SK-MEL-5 (cell line): ENCODE data around the gene OR8K5. TPM values are rescaled to one million over a fixed set of nuclear protein-coding genes. Genes with fewer than 3 reads are reported as not detected.
"Not testable (repeated sequence)": the region's sequence is repeated elsewhere in the genome, so short reads cannot be mapped to it uniquely, and the experiment has no call there.

ENCODE experiments used
- DNase-seq: peaks from one replicate; pipeline ENCODE4 v3.0.0-alpha.2; 2016; ENCODE audit warnings: low read depth, low spot score
- in situ Hi-C: cut with HindIII; loops from 2 replicates; pipeline ENCODE4 v1.10.0; 2016; ENCODE audit warnings: low sequenced_read_pairs, high pct_unique_total_duplicates, low pct_unique_long_range_greater_than_20kb
- polyA plus RNA-seq, 2 experiments: library from polyadenylated mRNA; depleted of rRNA; stranded (reverse); fragments of >200 nt; gene quantifications; 2 replicates each; pipeline ENCODE4 v1.2.3, GENCODE V29; 2015
- total RNA-seq: library from RNA; depleted of rRNA; stranded (reverse); fragments of >200 nt; shearing (Covaris generic); gene quantifications from 2 replicates; pipeline ENCODE4 v1.2.3, GENCODE V29; 2014; rRNA removed

OR8K5 gene
- total RNA-seq, result not detected in 2 replicates
- polyA plus RNA-seq (2015; cell fraction: cytosol; rRNA removed), result not detected in 2 replicates
- not detected in 2 replicates for polyA plus RNA-seq (2015; cell fraction: nucleus; rRNA removed)

DNA sequence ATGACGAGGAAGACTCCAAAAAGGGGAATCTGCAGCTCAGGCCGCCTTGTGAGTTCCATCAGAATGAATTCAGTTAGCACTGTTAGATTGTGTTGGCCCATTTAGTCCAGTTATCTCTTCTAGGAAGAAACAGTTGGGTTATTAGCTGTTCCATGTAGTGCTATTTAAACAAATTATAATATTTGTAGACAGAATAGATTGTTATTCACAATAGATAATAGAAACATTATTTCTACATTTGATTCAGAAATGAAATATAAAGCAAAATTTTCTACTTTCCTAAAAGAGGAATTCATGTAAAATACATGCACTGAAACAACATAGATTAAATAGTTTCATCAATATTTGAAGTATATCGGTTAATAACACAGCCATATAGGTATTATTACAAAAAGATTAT is at the start of gene OR8K5:
TSS of gene OR8K5 (minus strand) at position 101 of the 400 bp plus-strand sequence. CDS start at position 101, 0 bp downstream.
- no peak for DNase-seq
- in situ Hi-C loops, result no loop called here

- DNase-seq, result no peak
- in situ Hi-C loops, result no loop called here
Observed at GRCh38 chr11:56207790-56208189, 47.7 kb upstream of the OR8K5 start.

DNA sequence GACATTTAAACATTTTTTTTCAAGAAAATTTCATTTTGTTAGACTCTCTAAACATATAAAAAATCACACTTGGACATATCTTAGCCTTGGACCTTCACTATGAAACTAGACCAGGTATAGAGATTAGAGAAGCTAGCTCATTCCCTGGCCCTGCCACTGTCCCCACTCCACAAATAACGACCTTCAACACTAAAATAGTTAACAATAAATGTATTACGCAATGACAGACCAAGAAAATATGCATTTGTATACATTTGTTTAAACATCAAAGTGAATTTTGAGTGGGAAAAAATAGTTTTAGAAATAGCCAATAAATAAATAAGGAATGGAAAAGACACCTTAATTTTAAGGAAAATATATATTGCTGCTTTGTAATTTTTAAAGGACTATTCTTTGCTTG is 37.2 kb upstream of the OR8K5 start:
- DNase-seq, result no peak
- in situ Hi-C loops, result no loop called here

DNA sequence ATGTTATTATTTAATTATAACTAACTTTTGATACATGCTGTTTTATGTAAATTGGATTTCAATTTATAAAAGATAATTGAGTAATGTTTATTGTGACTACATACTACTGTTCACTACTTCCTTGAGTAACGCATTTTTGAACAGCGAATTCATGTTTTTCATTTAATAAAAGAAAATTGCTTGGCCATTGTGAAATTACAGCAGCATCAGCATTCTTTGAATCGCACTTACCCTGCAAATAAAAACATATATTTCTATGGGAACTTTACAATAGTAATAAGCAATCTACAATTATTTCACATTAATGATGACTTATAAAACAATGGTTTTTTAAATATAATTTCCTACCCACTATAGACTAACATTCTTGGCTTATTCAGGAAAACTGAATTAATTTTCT is 36.6 kb upstream of the OR8K5 start:
- in situ Hi-C loops, result no loop called here
- no peak for DNase-seq

DNA sequence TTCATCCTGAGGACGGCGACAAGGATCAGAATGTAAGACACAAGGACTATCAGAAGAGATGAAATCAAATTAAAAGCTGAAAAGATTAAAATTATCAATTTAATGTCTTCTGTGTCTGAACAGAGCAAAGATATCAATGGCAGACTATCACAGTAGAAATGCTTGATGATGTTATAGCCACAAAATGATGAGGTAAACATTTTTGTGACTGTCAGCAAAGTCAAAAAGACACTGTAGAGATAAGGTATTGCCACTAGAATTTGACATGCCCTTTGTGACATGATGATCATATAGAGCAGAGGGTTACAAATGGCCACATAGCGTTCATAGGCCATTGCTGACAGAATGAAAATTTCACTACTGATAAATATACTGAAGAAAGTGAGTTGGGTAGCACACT is 28.5 kb upstream of the OR8K5 start:
- in situ Hi-C loops, result no loop called here
- no peak for DNase-seq

- in situ Hi-C loops, result no loop called here
Observed at GRCh38 chr11:56183459-56183858, 23.3 kb upstream of the OR8K5 start.

GRCh38 chr11:56176318-56176717 is 16.2 kb upstream of the OR8K5 start, which contains the start of gene OR5J2:
Gene OR5J2, plus strand, starts transcription at chr11:56176618. Its CDS starts 0 bp downstream, at chr11:56176618.
- in situ Hi-C loops, result no loop called here
- no peak for DNase-seq

More at GRCh38 chr11:56183459-56183858, 23.3 kb upstream of the OR8K5 start:
- no peak for DNase-seq

DNA sequence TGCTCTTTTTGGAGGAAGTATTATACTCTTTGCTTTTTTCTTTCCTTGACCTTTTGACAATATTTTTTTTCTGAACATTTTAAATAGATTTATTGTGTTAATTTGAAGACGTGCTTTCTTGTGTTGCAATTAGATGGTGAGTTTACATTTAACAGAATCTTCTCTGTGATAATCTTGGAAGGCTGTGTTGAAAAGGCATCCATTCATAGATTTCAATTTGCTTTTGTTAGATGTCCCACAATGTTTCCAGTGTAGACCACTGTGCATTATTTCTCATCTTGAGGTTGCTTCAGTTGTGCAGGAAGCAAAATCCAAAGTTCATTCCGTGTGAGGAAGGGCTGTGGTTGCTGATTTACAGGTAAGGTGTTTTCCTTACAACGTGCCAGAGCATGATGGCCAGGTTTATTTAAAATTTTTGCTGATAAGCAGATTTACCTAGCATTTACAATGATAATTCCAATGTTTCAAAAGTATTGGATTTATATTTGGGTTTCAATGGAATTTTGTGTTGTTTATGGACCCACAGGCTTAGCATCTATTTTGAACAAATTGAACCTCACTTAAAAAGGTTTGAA is 12.2 kb upstream of the OR8K5 start:
- DNase-seq, result peak; percentile 92
- in situ Hi-C loops, result no loop called here

DNA sequence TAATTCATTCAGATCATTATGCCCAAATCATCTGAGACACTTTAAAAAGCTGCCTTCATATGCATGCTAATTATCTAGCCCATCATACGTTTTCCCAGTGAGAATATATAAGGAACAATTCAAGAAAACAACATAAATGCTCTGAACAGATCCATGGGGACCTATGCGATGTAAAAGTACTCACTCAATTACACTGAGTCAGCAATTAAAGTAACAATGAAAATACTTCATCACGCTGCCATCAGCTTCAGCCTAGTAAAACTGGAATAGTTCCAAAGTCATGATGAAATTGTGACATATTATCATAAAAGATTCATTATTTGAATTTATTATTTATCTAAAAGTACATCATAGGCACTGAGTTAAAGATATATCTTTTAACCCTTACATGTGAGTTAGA is 3.7 kb upstream of the OR8K5 start:
- in situ Hi-C loops, result no loop called here
- DNase-seq, result no peak

DNA sequence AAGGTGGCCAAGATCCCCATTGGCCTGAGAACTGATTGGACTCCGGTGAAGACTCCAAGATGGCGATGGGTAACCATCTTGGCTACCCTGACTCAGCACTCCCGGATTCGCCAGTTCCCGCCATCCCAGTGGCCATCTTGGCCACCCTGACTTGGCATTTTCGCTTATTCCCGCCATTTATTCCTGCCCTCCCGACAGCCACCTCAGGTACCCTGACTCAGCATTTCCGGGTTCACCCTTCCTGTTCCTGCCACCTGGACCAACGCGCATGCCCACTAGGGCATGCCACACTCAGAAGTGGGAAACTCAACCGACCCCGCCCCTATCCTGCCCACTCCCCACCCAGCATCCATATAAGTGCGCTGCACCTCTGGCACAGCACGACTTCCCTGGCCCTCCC is 7.8 kb downstream of the OR8K5 start:
- in situ Hi-C loops, result no loop called here
- no peak for DNase-seq

DNA sequence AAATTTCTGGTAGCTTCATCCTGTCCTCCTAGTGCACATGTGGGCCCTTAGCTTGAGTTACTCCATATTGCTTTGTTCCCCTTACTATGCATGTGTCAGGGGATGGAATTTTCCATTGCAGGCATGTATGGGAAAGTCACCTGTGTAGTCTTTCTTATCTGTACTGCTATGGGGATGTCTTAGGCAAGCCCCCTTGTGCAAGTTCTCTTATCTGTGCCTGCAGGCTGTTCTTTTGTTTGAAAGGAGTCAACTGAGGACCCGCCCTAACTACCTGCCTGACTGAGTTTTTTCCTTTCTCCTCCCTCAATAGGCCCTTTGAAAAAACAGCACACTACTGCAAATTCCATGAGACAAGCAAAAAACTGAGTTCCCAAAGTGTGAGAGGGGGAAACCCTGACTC is 8.7 kb downstream of the OR8K5 start:
- in situ Hi-C loops, result no loop called here
- no peak for DNase-seq

DNA sequence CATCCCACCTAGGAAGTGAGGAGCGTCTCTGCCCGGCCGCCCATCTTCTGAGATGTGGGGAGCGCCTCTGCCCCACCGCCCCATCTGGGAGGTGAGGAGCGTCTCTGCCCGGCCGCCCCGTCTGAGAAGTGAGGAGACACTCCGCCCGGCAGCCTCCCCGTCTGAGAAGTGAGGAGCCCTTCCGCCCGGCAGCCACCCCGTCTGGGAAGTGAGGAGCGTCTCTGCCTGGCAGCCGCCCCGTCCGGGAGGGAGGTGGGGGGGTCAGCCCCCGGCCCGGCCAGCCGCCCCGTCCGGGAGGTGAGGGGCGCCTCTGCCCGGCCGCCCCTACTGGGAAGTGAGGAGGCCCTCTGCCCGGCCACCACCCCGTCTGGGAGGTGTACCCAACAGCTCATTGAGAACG is 16.4 kb downstream of the OR8K5 start:
- in situ Hi-C loops, DNase-seq: not testable (repeated sequence)

DNA sequence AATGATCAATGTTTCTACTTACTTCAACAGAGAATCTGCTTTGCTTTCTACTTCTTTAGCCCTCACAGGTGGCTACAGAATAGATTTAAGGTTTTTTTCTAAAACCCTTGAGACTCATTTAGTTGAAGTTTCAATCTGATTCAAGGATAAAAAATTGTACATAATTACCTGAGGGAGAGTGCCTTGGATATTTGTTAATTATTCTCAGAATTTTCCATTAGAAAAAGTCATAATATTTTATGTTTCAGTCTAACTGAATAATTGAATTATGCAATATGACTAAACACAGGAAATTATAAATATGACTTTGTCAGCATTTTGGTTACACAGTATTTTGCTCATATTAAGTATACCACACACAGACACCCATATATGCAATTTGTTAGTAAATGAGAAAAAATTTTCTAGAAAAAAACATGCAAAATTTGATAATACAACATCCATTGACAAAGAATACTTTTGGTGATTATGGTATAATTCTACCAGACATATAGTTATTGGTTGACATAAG is 19.9 kb downstream of the OR8K5 start, which contains the start of gene OR8J3:
TSS of gene OR8J3 (minus strand) at position 51 of the 511 bp plus-strand sequence. CDS start 2,483 bp downstream, outside the sequence.
- DNase-seq, result no peak
- in situ Hi-C loops, result no loop called here

- in situ Hi-C loops, result no loop called here
- DNase-seq, result no peak
Observed at GRCh38 chr11:56122073-56122472, 38.0 kb downstream of the OR8K5 start, which contains the start of gene OR8H3. Gene OR8H3, plus strand, starts transcription at chr11:56122373. Its CDS starts 0 bp downstream, at chr11:56122373.

Other genes starting within 250 kb of the OR8K5 start
- not detected in 2 replicates for gene OR5W2, start 245.7 kb downstream of the OR8K5 start, total RNA-seq
- gene OR5I1, start 223.9 kb downstream of the OR8K5 start, total RNA-seq, result not detected in 2 replicates
- gene OR10AG1, start 190.4 kb downstream of the OR8K5 start, total RNA-seq, result not detected in 2 replicates
- not detected in 2 replicates for gene OR5F1, start 165.7 kb downstream of the OR8K5 start, total RNA-seq
- not detected in 2 replicates for gene OR5AS1, start 132.7 kb downstream of the OR8K5 start, total RNA-seq
- gene OR8I2, start 67.0 kb downstream of the OR8K5 start, total RNA-seq, result not detected in 2 replicates
- not detected in 2 replicates for gene OR8H2, start 56.6 kb downstream of the OR8K5 start, total RNA-seq
- not detected in 2 replicates for gene OR8H3, start 37.9 kb downstream of the OR8K5 start, total RNA-seq
- gene OR8J3, start 20.1 kb downstream of the OR8K5 start, total RNA-seq, result not detected in 2 replicates
- 0.82 and 1.0 TPM in 2 replicates for gene OR5J2, start 16.3 kb upstream of the OR8K5 start, total RNA-seq
- not detected in 2 replicates for gene OR5T2, start 73.9 kb upstream of the OR8K5 start, total RNA-seq
- gene OR5T3, start 91.9 kb upstream of the OR8K5 start, total RNA-seq, result not detected in 2 replicates
- not detected in 2 replicates for gene OR5T1, start 113.8 kb upstream of the OR8K5 start, total RNA-seq
- not detected in 2 replicates for gene OR8H1, start 131.9 kb upstream of the OR8K5 start, total RNA-seq
- not detected in 2 replicates for gene OR8K3, start 154.8 kb upstream of the OR8K5 start, total RNA-seq
- not detected in 2 replicates for gene OR8K1, start 185.7 kb upstream of the OR8K5 start, total RNA-seq
- not detected in 2 replicates for gene OR8J1, start 194.0 kb upstream of the OR8K5 start, total RNA-seq
- not detected in 2 replicates for gene OR8U1, start 215.3 kb upstream of the OR8K5 start, total RNA-seq